Common myeloid progenitor, CD34-positive (primary cell): ENCODE data around the gene CLDN9.

Source experiments
- CTCF ChIA-PET: fragments of 350-600 bp; sonication (Branson Sonifier 250); formaldehyde crosslinking; loops from one replicate; lab custom pipeline; 2021; ENCODE audit warnings: antibody characterized with exemption; lab: Charles Lee
- POLR2A ChIA-PET: fragments of 350-600 bp; sonication (Branson Sonifier 250); formaldehyde crosslinking; loops from one replicate; lab custom pipeline; 2021; ENCODE audit warnings: antibody characterized with exemption; lab: Charles Lee
- DNase-seq, 3 donors: peaks; one replicate each; pipeline versions ENCODE4 v3.0.0 to v3.0.0-alpha.2; 2013
- H3K27ac ChIP-seq, 2 experiments: 1 replicate in 1 of 2; 2 replicates in 1 of 2; pipeline ENCODE4 v1.7.0; 2013; ENCODE audit warnings: inconsistent platforms in 2 of 2, low read length in 2 of 2, mild to moderate bottlenecking in 2 of 2, low read depth in 1 of 2, moderate library complexity in 1 of 2; ENCODE audit not compliant: severe bottlenecking in 2 of 2, insufficient read depth in 1 of 2, poor library complexity in 1 of 2
- H3K27me3 ChIP-seq, 5 experiments: replicated peaks in 2 of 5; 1 replicate in 3 of 5; 2 replicates in 2 of 5; pipeline versions ENCODE4 v1.6.1 to v1.7.0; 2013; ENCODE audit warnings: low read length in 4 of 5, mild to moderate bottlenecking in 2 of 5, moderate library complexity in 2 of 5, inconsistent platforms in 1 of 5; ENCODE audit not compliant: insufficient read depth in 5 of 5, control insufficient read depth in 4 of 5
- H3K36me3 ChIP-seq, 4 experiments: 1 replicate in 2 of 4; 2 replicates in 2 of 4; pipeline versions ENCODE4 v1.6.1 to v1.7.0; 2013; ENCODE audit warnings: low read length in 3 of 4, control low read depth in 1 of 4, mild to moderate bottlenecking in 1 of 4; ENCODE audit not compliant: control insufficient read depth in 4 of 4, insufficient read depth in 4 of 4
- H3K4me1 ChIP-seq, 4 experiments: 1 replicate in 3 of 4; 2 replicates in 1 of 4; pipeline versions ENCODE4 v1.6.1 to v1.7.1; 2013; ENCODE audit warnings: low read length in 3 of 4, mild to moderate bottlenecking in 3 of 4, control low read depth in 1 of 4, inconsistent platforms in 1 of 4, moderate library complexity in 1 of 4; ENCODE audit not compliant: control insufficient read depth in 4 of 4, insufficient read depth in 4 of 4; ENCODE audit errors: control extremely low read depth in 1 of 4
- H3K4me3 ChIP-seq, 7 experiments: 1 replicate in 4 of 7; 2 replicates in 3 of 7; pipeline versions ENCODE4 v1.5.1 to v1.7.0; 2013; ENCODE audit warnings: mild to moderate bottlenecking in 7 of 7, low read length in 6 of 7, moderate library complexity in 6 of 7, inconsistent platforms in 2 of 7, low read depth in 2 of 7, control low read depth in 1 of 7; ENCODE audit not compliant: insufficient read depth in 4 of 7, control insufficient read depth in 1 of 7; ENCODE audit errors: extremely low read depth in 1 of 7
- H3K9me3 ChIP-seq, 5 experiments: 1 replicate in 4 of 5; 2 replicates in 1 of 5; pipeline versions ENCODE4 v1.6.1 to v1.7.1; 2013; ENCODE audit warnings: low read length in 4 of 5, mild to moderate bottlenecking in 2 of 5, inconsistent platforms in 1 of 5, low read depth in 1 of 5, moderate library complexity in 1 of 5; ENCODE audit not compliant: control insufficient read depth in 4 of 5, insufficient read depth in 2 of 5; ENCODE audit errors: control extremely low read depth in 1 of 5
- WGBS: methylation state at CpG from one replicate; pipeline ENCODE4 v1.1.5; 2013; ENCODE audit not compliant: insufficient coverage; 5-methylcytosine and 5-hydroxymethylcytosine counted together

The CLDN9 gene

DNA sequence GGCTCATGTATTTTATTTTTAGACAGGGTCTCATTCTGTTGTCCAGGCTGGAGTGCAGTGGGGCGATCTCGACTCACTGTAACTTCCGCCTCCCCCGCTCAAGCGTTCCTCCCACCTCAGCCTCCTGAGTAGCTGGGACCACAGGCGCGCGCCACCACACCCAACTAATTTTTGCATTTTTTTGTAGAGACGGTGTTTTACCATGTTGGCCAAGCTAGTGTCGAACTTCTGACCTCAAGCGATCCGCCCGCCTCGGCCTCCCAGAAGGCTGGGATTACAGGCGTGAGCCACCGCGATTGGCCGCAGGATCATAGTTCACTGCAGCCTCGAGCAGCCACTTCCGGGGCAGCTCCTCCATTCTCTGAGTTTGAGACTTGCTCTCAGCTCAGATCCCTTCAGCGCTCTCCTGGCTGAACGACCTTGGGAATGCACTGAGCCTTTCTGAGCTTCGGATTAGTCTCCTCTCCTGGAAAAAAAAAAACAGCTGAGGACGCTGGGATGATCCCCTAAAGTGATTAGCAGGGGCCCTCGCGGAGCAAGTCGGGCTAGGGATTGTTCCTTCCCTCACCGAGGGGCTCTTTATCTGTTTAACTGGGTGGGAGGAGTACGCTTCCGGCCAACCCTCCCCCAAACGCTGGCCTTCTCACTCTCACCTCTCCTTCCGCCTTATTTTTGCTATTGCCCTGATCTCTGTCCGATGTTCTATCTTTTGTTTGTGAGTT, 31.4 kb upstream of the CLDN9 start:
- H3K27me3 ChIP-seq, result no peaks in the 10 kb centered on the region
- no peak for DNase-seq
- H3K9me3 ChIP-seq, result no peaks in the 10 kb centered on the region
- H3K36me3 ChIP-seq, result peaks cover 0 to 20% (median 1%) of the 10 kb centered on the region in 4 experiments
- H3K27ac ChIP-seq, result peak overlapping the region in 1 of 2 experiments; percentile 89
- H3K4me1 ChIP-seq, result peaks cover 0 to 37% (median 22%) of the 10 kb centered on the region in 4 experiments
- H3K4me3 ChIP-seq, result peak overlapping the region in 4 of 7 experiments; percentile 82 to 95 (median 88)
- WGBS, result 85% methylated on average over 30 of the region's 33 CpGs
- POLR2A ChIA-PET, result no interaction called here
- CTCF ChIA-PET, result interaction anchor here (0.9 to 2.7 kb wide), 5 partner anchors 10 to 15 kb away, joined by 3 to 10 read pairs (median 4); no protein-coding TSS in a partner anchor

DNA sequence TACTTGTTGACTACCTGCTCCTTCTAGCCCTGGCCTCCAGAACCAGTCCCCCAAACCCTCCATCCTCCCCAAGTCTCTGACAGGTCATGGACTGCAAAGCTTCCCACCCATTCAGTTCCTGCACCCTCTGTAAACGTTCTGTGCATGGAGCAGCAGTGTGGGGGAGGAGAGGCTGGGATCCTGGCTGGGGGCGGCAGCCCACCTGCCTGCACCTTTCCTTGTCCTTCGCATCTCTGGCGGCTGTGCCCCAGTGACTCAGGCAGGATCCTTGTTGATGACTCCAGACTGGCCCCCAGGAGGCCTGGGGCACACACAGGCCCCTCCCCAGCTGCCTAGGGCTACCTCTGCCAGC, 30.8 kb upstream of the CLDN9 start:
- Histone ChIP-seq H3K4me3 (no peak overlapping the region), H3K27ac (peak overlapping the region in 1 of 2 experiments; percentile 89), H3K36me3 (peaks cover 0 to 15% (median 0%) of the 10 kb centered on the region in 4 experiments), H3K4me1 (peaks cover 0 to 37% (median 22%) of the 10 kb centered on the region in 4 experiments), H3K9me3 (no peaks in the 10 kb centered on the region), H3K27me3 (no peaks in the 10 kb centered on the region)
- DNase-seq, result no peak
- WGBS, result 100% methylated on average over 2 of the region's 4 CpGs
- ChIA-PET CTCF (interaction anchor here (1.1 to 2.7 kb wide), 3 partner anchors 12 to 16 kb away, joined by 3 to 10 read pairs (median 4); no protein-coding TSS in a partner anchor), POLR2A (no interaction called here)

- Histone ChIP-seq H3K4me3 (no peak overlapping the region), H3K27ac (no peak overlapping the region), H3K9me3 (no peaks in the 10 kb centered on the region), H3K36me3 (peaks cover 0 to 9% (median 0%) of the 10 kb centered on the region in 4 experiments), H3K4me1 (peaks cover 0 to 37% (median 22%) of the 10 kb centered on the region in 4 experiments), H3K27me3 (no peaks in the 10 kb centered on the region)
- 89% methylated on average over 5 of the region's 5 CpGs for WGBS
- ChIA-PET CTCF (interaction anchor here (1.1 to 2.7 kb wide), 8 partner anchors 13 to 62 kb away, joined by 3 to 10 read pairs (median 4); partner anchors contain the start of gene PAQR4), POLR2A (no interaction called here)
- no peak for DNase-seq
Observed at GRCh38 chr16:2982402-2982801, 30.3 kb upstream of the CLDN9 start.

DNA sequence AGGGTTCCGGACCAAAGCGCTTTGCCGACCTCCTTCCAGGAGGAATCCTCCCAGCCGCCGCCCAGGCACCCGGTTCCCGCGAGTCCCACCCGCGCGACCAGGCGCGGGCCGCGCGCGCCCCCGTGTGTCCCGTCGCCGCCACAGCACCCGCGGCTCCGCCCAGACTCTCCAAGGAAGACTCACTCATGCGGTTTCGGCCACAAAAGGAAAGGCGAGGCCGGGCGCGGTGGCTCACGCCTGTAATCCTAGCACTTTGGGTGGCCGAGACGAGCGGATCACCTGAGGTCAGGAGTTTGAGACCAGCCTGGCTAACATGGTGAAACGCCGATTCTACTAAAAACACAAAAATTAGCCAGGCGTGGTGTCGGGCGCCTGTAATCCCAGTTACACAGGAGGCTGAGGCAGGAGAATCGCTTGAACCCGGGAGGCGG, 29.0 kb upstream of the CLDN9 start:
- Histone ChIP-seq H3K9me3 (no peaks in the 10 kb centered on the region), H3K4me3 (peak overlapping the region in 3 of 7 experiments; percentile 42 to 58 (median 43)), H3K27me3 (no peaks in the 10 kb centered on the region), H3K36me3 (no peaks in the 10 kb centered on the region), H3K4me1 (peaks cover 0 to 32% (median 22%) of the 10 kb centered on the region in 4 experiments), H3K27ac (no peak overlapping the region)
- peak in 2 of 3 donors; percentile 60 to 65 for DNase-seq
- 5% methylated on average over 39 of the region's 42 CpGs for WGBS
- ChIA-PET CTCF (interaction anchor here (0.8 to 1.6 kb wide), 8 partner anchors 9 to 44 kb away, joined by 3 to 5 read pairs (median 4); partner anchors contain the start of gene PAQR4), POLR2A (no interaction called here)

- Histone ChIP-seq H3K9me3 (no peaks in the 10 kb centered on the region), H3K27me3 (no peaks in the 10 kb centered on the region), H3K36me3 (no peaks in the 10 kb centered on the region), H3K4me1 (peaks cover 0 to 20% (median 11%) of the 10 kb centered on the region in 4 experiments), H3K4me3 (no peak overlapping the region), H3K27ac (no peak overlapping the region)
- CTCF ChIA-PET, result interaction anchor here (1.2 to 1.7 kb wide), 4 partner anchors 14 to 24 kb away, joined by 3 to 4 read pairs (median 4); no protein-coding TSS in a partner anchor
- DNase-seq, result no peak
- POLR2A ChIA-PET, result no interaction called here
- WGBS, result 96% methylated on average over 7 of the region's 9 CpGs
Observed at GRCh38 chr16:2985462-2985861, 27.3 kb upstream of the CLDN9 start.

- POLR2A ChIA-PET, result no interaction called here
- WGBS, result 99% methylated on average over 13 of the region's 15 CpGs
- H3K36me3 ChIP-seq, result no peaks in the 10 kb centered on the region
- H3K27ac ChIP-seq, result no peak overlapping the region
- H3K4me1 ChIP-seq, result peaks cover 0 to 16% (median 9%) of the 10 kb centered on the region in 4 experiments
- CTCF ChIA-PET, result interaction anchor here (1.0 to 1.7 kb wide), 3 partner anchors 9 to 18 kb away, joined by 3 to 4 read pairs (median 3); no protein-coding TSS in a partner anchor
- H3K9me3 ChIP-seq, result no peaks in the 10 kb centered on the region
- DNase-seq, result no peak
- no peak overlapping the region for H3K4me3 ChIP-seq
- no peaks in the 10 kb centered on the region for H3K27me3 ChIP-seq
Observed at GRCh38 chr16:2985893-2986355, 26.8 kb upstream of the CLDN9 start.
